GM21447 (cell line): ENCODE measurements around the gene RNF128.
"Not testable (repeated sequence)": the region's sequence is repeated elsewhere in the genome, so short reads cannot be mapped to it uniquely, and the experiment has no call there.

ENCODE experiments used
- ATAC-seq: cut with Tn5 transposase; IDR thresholded peaks from one replicate; pipeline ENCODE4 v1.9.1; 2021; ENCODE audit not compliant: unreplicated experiment

The RNF128 gene

DNA sequence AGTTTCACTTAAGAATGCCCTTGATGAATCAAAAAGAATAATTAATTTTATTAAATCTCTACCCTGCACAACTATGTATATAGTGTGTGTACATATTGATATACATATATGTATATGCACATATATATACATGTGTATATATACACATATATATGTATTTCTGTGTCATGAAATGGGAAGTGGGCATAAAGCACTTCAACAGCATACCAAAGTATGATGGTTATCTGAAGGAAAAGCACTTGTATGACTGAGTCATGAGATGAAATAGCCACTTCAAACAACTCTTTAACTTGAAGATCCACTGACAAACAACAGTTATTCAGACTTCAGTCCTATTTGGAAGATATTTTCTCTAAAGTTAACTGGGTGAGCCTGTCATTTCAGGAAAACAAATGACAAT lies 16.3 kb downstream of the RNF128 start:
- ATAC-seq: no peak

DNA sequence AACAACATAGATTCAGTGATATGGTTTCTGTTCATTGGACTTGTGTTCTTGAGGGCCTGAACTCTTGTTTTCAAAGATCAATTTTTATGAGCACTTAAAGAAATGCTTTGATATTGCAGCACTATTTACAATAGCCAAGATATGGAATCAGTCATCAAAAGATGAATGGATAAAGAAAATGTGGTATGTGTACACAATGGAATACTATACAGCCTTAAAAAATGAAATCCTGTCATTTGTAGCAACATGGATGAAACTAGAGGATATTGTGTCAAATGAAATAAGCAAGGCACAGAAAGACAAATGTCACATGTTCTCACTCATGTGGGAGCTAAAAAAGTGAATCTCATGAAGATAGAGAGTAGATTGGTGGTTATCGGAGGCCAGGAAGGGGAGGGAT lies 21.9 kb downstream of the RNF128 start:
- ATAC-seq: no peak

DNA sequence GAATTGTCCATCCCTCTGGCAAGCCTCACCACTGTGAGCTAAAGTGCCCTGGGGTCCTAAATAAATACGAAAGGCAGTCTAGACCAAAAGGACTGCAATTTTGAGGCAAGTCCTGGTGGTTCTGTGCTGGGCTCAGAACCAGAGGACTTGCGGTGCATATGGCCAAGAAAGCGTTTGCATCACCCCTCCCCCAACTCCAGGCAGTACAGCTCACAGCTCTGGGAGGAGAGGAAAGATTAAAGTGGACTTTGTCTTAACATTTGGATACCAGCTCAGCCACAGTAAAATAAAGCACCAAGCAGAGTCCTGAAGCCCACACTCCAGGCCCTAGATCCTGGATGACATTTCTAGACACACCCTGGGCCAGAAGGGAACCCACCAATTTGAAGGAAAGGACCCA lies 24.9 kb downstream of the RNF128 start:
- no peak for ATAC-seq

DNA sequence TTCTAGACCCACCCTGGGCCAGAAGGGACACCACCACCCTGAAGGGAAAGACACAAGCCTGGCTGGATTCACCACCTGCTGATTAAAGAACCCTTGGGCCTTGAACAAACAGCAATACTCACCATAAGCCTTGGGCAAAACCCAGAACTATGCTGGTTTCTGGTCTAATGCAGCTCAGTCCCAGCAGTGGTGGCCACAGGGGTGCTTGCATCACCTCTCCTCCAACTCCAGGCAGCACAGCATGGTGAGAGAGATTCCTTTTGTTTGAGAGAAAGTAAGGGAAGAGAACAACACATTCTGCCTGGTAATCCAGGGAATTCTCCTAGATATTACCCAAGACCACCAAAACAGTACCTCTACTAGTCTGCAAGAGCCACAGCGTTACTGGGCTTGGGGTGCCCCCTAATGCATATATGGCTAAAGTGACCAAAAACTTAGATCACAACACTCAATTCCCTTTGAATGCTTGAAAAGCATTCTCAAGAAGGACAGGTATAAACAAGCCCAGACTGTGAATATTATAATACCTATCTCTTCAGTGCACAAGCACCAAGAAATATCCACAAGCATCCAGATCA lies 25.7 kb downstream of the RNF128 start:
- ATAC-seq: no peak

DNA sequence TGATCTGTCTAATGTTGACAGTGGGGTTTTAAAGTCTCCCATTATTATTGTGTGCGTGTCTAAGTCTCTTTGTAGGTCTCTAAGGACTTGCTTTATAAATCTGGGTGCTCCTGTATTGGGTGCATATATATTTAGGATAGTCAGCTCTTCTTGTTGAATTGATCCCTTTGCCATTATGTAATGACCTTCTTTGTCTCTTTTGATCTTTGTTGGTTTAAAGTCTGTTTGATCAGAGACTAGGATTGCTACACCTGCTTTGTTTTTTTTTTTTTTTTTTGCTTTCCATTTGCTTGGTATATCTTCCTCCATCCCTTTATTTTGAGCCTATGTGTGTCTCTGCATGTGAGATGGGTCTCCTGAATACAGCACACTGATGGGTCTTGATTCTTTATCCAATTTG lies 42.8 kb downstream of the RNF128 start:
- ATAC-seq: not testable (repeated sequence)

DNA sequence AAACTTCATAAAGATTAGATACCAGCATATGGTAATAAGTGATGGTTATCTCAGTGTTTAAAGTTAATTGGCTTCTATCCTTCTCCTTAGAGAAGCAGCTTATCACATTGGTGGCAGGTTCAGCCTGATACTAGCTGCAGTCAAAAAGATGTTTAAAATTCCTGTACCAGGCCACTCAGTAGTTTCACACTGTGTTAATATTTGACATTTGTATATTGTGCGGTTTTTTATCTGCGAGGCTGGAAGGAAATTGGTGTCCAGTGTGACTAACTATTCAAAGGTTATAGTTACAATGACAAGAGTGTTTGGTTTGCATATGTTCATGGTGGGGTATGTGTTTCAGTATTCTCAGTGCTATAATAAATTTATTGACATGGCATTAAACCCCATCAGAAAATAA lies 48.5 kb downstream of the RNF128 start:
- no peak for ATAC-seq

DNA sequence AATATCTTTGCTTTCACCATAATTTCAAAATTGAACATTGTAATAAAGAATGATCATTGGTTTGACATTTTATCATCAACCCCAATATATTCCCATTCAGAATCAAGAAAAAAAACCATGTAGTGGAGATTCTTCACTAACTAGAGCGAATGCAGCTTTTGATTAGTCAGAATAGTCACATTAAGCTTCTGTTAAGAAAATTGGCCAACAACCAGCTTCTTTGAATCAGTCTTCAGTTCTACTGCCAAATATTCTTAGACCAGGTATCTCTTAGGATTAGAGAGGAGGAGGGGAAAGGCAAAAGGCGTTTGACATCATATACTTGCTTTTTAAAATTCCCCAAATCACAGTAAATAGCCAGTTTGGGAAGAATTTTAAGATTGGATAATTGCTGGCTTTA lies 53.8 kb downstream of the RNF128 start:
- ATAC-seq: no peak

DNA sequence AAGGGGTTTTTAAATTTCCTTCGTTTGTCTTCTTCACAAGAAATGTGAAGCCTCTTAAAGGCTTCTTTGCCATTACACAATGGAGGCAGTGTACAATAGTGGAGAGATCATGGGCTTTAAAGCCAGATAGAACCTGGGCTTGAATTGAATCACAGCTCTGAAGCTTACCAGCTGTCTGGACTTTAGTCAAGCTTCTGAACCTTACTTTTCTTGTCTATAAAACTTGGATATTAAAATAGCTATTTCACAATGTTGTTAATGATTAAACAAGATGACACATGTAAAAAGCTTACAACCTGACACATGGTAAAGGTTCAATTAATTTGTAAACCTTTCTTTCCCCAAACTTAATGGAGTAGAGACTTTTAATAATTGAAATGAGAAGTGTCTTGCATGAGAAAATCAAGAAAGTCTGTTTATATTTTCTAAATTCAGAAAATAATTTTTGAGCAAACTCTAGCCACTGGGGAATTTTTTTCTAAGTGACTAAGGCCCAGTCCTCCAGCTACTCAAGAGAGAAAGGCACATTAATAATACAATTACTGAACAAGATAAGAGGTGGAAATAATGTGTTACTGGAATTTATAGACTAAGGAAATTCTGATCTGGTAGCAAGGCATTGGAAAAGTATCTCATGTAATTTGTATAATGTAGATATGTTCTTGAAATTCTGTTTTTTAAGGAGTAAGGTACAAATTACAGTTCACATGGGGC lies 54.3 kb downstream of the RNF128 start:
- no peak for ATAC-seq

DNA sequence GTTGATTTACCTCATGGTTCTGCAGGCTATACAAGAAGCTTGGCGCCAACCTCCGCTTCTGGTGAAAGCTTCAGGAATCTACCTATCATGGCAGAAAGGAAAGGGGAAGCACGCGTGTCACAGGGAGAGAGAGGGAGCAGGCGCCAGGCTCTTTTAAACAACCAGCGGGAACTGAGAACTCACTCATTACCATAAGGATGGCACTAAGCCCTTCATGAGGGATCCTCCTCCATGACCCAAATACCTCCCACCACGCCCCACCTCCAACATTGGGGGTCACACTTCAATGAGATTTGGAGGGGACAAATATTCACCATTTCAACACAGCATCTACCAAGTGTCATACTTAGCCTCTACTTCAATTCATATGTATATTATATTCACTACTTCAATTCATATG lies 57.2 kb downstream of the RNF128 start:
- ATAC-seq: no peak

DNA sequence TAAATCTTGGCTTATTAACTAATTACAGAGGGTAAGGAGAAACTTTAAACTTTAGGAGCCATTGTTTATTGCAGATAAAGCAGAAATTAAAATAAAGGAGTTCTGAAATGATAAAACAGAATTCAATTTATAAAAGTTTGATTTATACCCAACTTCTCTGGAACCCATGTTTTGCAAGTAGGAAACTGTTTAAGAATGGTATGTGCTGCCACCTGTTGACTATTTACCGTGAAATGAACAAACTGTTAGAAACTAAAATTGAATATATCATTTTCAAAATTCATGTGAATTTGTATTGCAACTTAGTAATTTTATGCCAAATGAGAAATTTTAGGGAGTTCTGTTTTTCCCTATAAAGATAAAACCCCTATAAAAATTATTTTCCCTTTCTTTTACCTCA lies 65.0 kb downstream of the RNF128 start:
- no peak for ATAC-seq

DNA sequence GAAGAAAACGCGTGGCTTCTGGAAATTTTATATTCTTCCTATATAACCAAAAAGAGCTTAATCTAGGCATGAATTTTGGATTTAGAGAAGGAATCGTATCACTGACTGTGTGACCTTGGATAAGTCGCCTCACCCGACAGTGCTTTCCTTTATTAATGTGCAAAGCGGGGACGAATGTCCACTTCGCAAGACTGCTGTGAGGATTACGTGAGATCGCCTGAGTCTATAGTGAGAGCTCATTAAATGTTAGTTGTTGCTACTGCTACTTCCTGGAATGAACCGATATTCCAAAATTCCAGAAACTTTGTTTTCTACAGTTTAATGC lies 75.5 kb downstream of the RNF128 start:
- ATAC-seq: peak; percentile 35

DNA sequence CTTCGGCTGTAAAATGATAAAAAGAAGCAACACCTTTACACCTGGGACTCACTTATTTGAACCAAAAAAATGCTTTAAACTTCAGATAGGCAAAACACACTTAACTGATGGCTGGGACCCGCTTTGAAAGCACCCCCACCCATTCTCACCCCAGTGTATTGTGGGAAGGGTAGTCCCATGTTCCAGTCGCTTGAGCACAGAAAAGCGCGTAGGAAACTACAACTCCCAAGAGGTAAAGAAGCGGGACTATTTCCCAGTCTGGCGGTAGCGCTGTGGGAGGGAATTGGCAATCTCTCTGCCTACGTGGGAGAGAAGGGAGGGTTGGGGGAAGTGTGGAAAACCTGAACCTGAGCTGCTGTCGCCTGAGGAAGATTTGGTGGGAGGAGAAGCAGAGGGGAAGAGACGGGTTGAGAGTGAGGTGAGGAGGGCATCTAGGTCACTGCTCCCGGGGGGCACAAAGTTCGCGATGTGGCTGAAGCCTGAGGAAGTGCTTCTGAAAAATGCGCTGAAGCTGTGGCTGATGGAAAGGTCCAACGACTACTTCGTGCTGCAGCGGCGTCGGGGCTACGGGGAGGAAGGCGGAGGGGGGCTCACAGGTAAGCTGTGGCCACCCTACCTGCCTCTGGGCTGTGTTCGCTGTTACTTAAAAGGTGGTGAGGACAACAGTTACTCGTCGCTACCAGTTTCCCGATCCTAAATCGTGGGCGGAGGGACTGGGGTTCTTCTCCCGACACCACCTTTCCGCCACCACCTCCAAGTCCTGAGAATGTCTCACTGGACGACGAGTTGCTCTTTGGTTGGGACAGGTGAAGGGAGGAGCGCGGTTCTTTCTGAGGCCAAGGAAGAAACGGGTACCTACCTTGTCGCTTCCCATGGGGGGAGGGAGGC lies 76.1 kb downstream of the RNF128 start, which contains the start of gene TBC1D8B:
Gene TBC1D8B, plus strand, starts transcription at position 286 of the 888 bp plus-strand sequence. Its CDS starts 181 bp downstream, at position 467.
- peak; percentile 98 for ATAC-seq

DNA sequence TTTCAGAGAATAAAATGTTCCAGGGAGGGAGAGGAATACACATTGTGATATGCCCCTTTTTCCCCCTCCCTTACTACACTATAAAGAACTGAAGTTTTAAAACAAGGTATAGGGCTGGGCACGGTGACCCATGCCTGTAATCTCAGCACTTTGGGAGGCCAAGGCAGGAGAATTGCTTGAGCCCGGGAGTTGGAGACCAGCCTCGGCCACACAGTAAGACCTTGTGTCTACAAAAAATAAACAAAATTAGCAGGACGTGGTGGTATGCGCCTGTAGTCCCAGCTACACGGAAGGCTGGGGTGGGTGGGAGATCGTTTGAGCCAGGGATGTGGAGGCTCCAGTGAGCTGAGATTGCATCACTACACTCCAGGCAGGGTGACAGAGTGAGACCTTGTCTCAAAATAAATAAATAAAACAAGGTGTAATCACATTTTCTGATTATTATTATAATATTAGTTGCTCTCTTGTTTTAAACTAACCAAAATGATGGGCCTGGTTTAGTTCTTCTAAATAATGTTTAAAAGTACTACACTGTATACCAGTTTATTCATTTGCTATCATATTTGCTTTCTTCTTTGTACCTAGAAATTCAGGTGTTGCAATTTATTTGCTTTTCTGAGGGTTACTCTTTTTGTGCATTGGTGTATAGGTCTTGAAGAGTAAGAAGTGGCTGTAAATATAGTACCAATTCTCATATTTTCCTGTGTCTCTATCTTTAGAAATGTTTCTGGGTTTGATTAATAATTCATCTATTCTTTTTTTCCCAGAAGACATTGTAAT lies 84.8 kb downstream of the RNF128 start:
- no peak for ATAC-seq

DNA sequence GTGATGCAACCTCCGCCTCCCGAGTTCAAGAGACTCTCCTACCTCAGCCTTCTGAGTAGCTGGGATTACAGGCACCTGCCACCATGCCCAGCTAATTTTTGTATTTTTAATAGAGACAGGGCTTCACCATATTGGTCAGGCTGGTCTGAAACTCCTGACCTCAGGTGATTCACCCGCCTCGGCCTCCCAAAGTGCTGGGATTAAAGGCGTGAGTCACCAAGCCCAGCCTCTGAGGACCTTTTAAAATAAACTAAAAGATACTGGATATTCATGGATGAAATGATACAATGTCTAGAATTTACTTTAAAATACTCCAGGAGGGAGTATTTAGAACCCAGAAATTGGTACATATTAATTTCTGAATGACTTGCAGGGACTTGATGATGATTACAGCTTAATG lies 86.4 kb downstream of the RNF128 start:
- ATAC-seq: not testable (repeated sequence)

DNA sequence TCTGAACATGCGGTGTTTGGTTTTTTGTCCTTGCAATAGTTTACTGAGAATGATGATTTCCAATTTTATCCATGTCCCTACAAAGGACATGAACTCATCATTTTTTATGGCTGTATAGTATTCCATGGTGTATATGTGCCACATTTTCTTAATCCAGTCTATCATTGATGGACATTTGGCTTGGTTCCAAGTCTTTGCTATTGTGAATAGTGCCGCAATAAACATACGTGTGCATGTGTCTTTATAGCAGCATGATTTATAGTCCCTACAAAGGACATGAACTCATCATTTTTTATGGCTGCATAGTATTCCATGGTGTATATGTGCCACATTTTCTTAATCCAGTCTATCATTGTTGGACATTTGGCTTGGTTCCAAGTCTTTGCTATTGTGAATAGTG lies 87.6 kb downstream of the RNF128 start:
- ATAC-seq: not testable (repeated sequence)
